Panc1 (cell line): ENCODE measurements around the gene RBM44.

ENCODE experiments used
- CTCF ChIP-seq: fragments of 450-650 bp; IDR thresholded peaks from 2 replicates; pipeline ENCODE4 v1.5.1; 2017; ENCODE audit warnings: mild to moderate bottlenecking
- POLR2AphosphoS5 ChIP-seq: IDR thresholded peaks from 2 replicates; pipeline ENCODE4 v1.6.1; 2012; ENCODE audit warnings: mild to moderate bottlenecking, low read depth, low read length, moderate library complexity

- TF ChIP-seq CTCF (no peak), POLR2AphosphoS5 (no peak)
Observed at GRCh38 chr2:237757616-237758015, 41.0 kb upstream of the RBM44 start.
